Myometrial cell (primary cell): ENCODE data around the gene RPL39L. TPM values are rescaled to one million over a fixed set of nuclear protein-coding genes. Genes with fewer than 3 reads are reported as not detected.

Experiments
- total RNA-seq: library from RNA; depleted of rRNA; stranded (reverse); fragments of >200 nt; gene quantifications from 2 replicates; pipeline ENCODE4 v1.2.3, GENCODE V29; 2015

The RPL39L gene
- total RNA-seq, result 35.7 and 76.0 TPM in 2 replicates

DNA sequence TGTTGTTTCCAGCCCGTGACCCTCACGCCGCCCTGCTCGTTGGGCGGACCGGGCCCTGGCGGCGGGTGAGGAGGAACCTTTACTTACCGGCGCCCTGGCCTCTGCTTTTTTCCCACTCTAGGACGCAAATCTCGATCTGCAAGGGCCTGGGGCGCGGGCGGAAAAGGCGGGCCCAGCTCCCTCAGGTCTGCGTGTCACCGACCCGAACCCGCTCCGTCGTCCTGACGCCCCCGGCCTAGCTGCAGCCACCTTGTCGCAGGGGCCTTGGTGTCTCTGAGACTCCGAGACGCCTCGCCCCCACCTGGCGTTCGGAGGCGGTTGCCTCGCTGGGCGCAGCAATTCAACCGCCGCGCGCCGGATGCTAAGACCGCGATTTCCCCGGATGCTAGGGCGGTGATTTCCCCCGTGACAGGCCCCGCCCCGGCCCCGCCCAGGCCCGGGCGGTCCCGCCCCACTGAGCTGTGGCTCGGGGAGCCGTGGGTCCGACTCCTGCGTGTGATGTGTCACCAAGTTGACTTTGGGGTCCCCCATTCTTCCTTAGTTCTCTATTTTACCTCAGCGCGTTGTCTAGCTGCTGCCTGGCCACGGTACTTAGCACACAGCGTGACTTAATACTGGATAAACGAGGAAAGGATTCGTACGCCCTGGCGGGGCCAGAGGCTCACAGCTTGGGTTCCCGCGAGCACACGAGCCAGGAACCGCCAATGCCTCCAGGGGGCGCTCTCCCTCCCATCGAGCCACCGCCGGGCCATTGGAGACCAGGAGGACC lies at the start of gene RPL39L:
TSS of gene RPL39L (minus strand) at position 371 of the 769 bp plus-strand sequence. CDS start 18,196 bp downstream, outside the sequence.

Other genes with a start within 250 kb of the RPL39L start
- under 0.01 and 0.35 TPM in 2 replicates for gene ST6GAL1, start 209.0 kb downstream of the RPL39L start, total RNA-seq
- gene RTP1, start 58.0 kb upstream of the RPL39L start, total RNA-seq, result not detected in 2 replicates
- gene MASP1, start 152.2 kb upstream of the RPL39L start, total RNA-seq, result 51.3 and 52.5 TPM in 2 replicates
- 2.1 and 2.9 TPM in 2 replicates for gene RTP4, start 228.9 kb upstream of the RPL39L start, total RNA-seq